ENCODE measurements around the gene CCDC92B.
"Not testable (repeated sequence)": the region's sequence is repeated elsewhere in the genome, so short reads cannot be mapped to it uniquely, and the experiment has no call there.

CCDC92B gene

DNA sequence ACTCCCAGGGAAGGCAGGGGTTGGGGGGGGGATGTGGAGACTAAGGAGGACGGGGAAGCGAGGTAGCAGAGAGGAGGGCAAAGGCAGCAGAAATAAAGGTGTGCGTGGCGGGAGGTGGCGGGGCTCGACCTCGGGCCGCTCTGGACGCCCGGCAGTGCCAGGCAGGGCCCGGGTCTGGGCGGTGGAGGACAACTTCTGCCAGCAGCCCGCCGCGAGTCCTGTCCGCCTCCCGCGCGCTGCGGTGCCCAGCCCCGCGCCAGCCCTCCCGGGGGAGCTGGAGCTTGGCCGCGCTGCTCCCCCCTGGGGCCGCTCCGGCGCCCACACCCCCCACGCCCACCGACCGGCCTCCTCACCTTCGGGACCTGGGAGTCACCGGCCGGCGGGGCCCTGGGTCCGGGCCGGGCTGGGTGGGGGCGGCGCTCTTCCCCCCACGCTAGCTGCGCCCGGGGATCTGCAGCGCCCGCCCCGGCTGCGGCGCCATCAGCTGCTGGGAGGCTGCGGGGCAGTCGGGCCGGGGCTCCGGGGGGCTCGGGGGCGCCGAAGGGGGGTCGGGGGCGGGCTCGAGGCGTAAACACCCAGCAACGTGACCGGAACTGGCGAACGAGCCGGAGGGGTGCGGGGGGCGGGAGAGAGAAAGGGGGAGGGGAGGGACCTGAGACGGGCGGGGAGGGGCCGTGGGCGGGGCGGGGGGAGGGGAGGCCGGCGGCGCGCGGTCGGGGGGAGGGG lies at the start of gene CCDC92B:
Gene CCDC92B, minus strand, starts transcription at position 595 of the 726 bp plus-strand sequence. CDS start 14,507 bp downstream, outside the sequence.
- no peak for DNase-seq (ENCODE audit: low read depth in 2 of 2)

DNA sequence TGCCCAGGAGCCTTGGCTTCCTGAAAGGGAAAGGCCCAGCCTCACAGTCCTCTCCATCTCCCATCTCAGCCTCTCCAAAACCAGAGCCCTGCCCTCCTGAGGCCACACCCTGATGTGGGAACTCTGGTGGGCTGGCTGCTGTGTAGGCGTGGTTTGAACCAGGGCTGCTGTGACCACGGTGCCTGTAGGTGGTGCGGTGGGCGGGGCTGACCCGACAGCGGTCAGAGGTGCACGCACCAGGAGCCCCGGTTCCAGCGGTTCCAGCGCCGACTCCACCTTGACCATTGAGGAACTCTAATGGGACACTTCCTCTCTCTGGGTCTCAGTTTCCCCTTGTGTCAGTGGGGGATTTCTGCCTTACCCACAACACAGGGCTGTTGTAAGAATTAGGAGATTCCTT lies 49.2 kb upstream of the CCDC92B start:
- no peak for DNase-seq (ENCODE audit: low read depth in 2 of 2)

DNA sequence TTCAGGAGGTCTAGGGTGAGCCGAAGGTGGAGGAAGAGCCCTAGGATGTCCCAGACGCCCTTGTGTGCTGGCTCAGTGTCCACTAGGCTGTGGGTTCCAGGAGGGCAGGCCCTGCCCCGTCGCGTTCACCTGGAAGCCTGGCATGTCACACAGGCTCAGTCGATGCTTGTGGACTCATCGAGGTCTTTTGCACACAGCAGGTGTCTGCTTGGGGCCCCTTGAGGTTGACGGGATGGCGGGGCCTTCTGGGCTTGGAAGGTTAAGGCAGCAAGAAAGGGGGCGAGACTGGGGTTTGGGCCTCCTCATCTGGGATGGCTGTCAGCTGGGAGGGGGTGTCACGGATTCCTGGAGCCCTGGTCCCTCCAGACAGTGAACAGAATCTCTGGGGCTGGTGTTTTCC lies 48.7 kb upstream of the CCDC92B start:
- DNase-seq (ENCODE audit: low read depth in 2 of 2): no peak

DNA sequence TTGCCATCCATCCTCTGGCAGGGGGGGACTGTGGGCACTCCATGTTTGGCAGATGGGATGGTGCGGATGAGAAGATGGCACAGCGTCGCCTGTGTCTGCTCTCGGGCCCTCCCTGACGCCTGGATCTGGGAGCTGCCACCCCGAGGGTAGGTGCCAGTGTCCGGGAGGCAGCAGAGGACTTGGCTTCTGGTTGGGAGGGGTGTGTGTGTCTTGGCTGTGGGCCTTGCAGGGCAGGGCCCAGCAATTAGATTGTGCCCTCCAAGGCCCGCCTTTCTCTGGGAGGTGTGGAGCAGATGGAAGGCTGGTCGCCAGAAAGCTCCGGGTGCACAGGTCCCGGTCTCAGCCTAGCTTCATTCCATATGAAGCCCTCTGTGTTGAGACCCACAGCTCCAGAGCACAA lies 48.2 kb upstream of the CCDC92B start:
- DNase-seq (ENCODE audit: low read depth in 2 of 2): no peak

DNA sequence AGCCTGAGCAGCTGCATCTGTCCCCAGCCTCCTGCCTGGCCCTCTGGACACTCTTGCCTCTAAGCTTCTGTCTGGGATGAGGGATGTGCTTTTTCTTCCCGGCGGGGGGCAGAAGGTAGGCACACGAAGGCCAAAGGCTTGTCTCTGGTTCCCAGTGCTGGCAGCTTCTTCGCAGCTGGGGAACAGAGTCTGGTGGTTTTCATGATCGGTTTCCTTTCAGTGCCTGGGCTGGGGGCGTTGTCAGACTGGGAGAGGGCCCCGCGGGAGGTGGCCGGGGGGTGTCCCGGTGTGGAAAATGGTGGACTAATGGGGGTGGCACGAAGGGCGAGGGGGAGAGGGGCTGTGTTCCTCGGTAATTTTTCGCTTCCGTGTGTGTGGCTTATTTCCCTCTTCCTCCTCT lies 47.8 kb upstream of the CCDC92B start:
- no peak for DNase-seq (ENCODE audit: low read depth in 2 of 2)

DNA sequence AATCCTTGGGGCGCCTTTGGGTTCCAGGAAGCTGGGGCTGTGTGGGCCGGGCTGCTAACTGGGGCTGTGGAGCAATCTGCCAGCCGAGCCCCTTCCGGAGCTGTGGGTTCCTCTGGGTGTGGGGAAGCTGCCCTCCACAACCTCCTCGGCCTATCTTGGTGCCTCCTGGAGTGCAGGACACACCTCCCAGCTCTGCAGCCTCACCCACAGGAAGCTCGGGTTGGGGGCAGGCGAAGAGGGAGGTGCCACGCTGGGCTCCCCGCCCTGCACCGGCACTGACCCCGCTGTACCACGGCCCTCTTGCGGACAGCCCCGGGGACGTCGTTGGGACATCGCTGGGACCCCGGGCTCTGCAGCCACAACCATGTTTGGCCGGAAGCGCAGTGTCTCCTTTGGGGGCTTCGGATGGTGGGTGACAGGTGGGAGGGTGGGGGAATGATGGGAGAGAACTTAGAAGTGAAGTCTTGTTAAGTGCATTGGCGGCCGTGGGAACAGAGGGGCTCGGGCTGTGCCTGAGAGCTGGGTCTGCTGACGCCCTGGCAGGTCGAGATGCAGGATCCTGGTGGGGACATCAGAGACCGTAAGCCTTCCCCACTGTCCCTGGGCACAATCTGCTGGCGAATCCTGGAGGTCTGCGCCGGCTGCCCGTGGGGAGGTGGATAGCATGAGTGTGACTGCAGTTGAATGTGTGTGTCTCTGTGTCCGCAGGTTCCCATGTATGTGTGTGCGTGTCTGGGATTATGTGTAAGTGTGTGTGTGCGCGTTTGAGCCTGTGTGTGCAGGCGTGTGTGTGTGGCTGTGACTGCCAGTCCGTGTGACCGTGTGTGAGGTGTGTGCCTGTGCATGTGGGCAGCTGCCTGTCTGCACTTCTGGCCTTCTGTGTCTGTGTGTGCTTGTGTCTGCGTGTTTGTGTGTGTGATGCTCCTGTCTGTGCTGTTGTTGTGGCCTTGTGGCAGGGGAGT lies 47.0 kb upstream of the CCDC92B start, which contains the start of gene RAP1GAP2:
Gene RAP1GAP2, plus strand, starts transcription at position 275 of the 962 bp plus-strand sequence. Its CDS starts 90 bp downstream, at position 365.
- DNase-seq (ENCODE audit: low read depth in 2 of 2): peak in 1 of 2 donors; percentile 46

DNA sequence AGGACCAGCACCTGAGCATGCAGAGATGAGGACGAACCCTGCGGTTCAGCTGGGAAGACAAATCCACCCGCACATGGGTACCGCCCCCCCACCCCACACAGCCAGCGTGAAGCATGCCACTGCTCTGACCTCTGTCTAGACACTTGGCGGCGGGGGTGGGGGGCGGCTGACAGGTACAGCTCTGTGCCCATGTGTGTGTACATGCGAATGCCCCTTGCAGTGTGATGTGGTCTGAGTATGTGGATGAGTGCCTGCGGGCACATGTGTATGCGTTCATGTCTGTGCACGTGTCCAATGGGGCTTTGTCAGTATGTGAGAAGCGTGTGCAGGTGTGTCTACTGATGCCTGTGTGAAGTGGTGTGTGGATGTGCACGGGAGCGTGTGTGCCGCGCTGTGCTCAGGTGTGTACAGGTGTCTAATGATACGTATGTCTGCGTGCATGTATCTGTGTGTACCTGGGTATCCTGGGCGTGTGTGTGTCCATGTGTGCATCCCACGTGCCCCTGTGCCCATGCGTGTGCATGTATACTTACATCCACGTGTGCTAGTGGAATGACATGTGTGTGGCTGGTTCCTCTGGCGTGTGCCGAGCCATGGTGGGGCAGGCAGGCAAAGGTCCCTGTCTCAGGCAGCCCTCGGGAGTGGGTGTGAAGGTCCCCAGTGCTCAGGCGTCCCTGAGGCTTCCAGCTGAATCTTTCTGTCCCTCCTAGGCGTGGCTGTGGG lies 46.1 kb upstream of the CCDC92B start:
- DNase-seq (ENCODE audit: low read depth in 2 of 2): no peak

DNA sequence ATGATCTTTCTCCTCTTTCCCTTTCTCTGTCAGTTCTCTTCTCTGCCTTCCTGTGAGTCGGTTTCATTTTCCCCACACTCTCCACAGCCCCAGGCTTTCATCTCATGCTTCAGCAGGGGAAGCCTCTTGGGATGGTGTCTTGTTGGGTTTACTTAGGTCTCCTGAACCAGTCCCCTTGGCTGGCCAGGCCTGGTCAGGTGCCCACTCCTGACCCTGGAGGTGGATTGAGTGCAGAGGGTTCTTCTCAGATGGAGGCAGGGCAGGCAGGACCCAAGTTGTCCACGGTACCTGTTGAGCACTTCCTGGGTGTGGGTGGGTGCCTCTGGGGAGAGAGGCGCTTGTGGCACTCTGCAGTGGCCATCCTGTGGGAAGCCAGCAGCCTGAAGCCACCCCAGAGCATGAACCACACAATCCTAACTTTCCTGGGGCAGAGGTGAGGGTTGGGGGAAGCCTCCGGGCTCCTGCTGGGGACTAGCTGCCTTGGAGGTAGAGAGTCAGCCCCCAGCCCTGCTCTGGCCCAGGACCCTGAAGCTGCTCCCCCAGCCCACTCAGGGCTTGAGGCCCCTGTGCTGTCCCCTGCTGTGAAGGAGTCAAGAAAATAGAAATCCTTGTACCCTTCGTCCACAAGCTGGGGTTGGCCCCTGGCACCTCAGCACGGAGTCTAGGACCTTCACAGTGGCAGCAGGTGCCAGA lies 44.8 kb upstream of the CCDC92B start:
- DNase-seq (ENCODE audit: low read depth in 2 of 2): no peak

DNA sequence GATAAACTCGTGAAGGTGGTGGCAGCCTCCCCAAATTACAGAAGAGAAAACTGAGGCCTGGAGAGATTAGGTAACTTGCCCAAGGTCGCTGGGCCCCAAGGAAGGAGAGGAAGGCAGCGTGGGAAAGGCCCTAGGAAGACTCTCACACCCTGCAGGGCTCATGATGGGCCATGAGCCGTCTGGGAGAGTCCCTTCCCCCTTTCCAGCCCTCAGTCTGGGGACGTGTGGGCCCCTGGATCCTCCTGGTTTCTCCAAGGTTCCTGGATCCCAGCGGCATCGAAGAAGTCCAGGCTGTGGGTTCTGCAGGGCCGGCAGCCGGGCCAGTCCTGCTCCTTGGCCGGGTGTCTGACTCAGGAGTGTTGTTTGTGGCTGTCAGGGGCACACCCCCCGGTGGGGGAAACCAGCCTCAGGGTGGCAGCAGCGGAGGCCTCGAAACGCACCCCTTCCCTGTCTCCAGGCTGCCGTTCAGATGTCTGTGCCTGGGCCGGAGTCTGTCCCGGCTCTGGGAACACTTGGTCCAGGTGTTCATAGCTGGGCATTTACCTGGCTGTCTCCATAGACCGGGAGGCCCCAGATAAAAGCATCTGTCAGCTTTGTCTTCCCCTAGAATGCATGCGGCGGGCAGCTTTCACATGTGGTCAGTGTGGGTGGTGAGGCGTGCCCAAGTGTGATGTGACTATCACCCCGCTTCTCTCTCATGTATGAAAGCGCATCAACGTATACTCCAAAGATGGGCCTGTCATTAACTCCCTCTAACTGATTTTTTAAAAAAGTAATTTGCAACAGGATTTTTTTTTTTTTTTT lies 43.1 kb upstream of the CCDC92B start:
- peak in 1 of 2 donors; percentile 66 for DNase-seq (ENCODE audit: low read depth in 2 of 2)

DNA sequence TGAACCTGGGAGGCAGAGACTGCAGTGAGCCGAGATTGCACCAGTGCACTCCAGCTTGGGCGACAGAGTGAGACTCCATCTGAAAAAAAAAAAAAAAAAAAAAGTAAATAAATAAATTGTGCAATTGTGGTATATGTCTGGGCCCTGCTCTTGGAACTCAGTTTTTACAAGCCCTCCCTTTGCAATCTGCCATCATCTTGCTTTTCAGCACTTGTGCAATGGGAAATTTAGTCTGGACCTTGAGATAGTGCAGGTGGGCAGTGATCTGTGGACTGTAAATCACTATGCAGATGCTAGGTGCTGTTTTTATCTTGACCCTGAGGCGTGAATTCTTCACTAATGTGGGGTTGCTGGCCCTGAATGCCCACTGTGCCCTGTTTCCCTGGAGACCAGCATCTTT lies 40.2 kb upstream of the CCDC92B start:
- DNase-seq (ENCODE audit: low read depth in 2 of 2): no peak

DNA sequence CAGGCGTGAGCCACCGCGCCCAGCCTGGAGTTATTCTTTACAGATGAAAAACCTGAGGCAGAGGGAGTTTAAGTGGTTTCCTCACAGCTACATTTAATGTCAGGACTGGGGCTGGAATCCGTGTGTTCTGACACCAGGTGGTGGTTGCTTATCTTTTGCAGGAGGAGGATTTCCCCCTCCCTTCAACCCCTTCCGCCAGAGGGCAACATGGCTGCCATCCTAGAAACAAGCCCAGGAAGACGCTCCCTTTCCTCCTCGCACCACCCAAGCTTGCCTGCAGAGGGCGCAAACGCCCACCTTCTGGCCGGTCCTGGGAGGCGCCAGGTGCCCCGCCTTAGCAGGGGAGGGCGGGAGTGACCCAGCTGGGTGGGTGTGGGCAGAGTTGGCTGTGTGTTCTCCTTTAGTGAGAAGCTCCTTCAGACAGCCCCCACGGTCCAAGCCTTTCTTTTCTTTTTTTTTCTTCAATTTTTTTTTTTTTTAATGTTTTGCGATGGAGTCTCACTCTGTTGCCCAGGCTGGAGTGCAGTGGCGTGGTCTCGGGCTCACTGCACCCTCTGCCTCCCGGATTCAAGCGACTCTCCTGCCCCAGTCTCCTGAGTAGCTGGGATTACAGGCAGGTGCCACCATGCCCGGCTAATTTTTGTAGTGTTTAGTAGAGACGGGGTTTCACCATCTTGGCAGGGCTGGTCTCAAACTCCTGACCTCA lies 36.9 kb upstream of the CCDC92B start:
- DNase-seq (ENCODE audit: low read depth in 2 of 2): peak; percentile 72 to 79

DNA sequence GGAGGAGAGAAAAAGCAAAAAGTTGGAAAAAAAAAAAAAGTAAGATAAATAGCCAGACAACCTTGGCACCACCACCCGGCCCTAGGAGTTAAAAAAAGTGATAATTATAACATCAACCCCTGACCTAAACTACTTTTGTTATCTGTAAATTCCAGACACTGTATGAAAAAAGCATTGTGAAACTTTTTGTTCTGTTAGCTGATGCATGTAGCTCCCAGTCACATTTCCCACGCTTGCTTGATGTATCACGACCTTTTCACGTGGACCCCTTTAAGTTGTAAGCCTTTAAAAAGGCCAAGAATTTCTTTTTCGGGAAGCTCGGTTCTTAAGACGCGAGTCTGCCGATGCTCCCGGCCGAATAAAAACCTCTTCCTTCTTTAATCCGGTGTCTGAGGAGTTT lies 35.9 kb upstream of the CCDC92B start:
- DNase-seq (ENCODE audit: low read depth in 2 of 2): not testable (repeated sequence)

DNA sequence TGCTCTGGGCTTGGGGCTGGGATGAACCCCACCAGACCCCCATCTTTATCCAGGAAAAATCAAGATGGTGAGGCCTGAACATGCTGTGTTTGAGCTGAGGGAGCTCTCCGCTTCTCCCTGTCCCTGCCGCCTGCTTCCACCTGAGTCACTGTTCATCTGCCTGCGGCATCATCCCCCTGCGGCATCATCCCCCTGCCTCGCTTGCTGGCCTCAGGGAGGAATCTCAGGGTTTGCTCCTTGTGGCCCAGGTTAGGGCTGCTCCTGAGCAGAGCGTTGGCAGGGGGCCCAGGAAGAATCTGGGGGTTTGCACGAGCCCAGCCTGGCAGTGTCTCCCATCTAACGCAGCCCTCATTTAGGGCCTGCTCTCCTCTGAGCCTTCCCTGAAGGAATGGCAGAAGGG lies 35.4 kb upstream of the CCDC92B start:
- no peak for DNase-seq (ENCODE audit: low read depth in 2 of 2)

DNA sequence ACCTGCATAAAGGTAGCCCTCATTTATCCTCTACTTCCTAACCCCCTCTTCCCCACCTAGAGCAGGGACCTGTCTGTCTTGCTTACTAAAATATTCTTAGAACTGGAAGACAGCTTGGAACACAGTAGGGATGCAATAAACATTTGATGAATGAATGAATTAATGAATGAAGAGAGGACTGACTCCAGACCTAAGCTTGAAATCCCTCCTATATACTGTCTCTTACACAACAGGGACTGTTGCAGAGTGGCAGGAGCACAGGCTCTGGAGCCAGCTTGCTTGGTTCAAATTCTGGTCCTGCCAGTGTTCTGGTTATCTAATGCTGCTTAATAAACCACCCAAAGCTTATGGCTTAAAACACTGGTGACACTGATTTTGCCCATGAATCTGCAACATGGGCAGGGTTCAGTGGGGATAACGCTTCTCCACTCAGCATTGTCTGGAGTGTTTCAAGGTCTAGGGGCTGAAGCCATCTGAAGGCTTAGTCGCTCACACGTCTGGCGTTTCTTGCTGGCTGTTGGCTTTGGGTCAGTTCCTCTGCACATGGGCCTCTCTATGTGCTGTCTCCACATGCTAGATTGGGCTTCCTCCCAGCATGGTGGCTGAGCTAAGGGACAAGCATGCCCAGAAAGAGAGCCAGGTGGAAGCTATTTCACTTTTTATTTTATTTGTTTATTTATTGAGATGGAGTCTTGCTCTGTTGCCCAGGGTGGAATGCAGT lies 34.0 kb upstream of the CCDC92B start:
- DNase-seq (ENCODE audit: low read depth in 2 of 2): no peak

DNA sequence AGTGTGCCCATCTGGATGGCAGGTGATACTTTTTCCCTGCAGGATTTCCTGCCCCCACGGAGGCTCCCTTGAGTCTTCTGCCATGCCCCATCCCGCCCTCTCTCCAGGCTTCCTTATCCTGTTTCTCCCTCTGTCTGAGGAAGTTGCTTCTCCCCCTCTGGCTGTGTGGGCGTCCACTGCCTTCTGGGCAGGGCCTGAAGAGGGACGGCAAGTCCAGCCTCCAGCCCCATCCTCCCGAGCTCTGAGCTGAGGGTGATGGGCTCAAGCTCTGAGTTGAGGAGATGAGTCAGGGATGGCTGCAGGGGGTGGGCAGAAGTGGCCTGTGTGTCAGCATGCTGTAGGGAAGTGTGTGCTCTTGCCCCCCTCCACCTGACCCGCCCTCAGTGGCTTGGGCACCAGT lies 32.6 kb upstream of the CCDC92B start:
- no peak for DNase-seq (ENCODE audit: low read depth in 2 of 2)

DNA sequence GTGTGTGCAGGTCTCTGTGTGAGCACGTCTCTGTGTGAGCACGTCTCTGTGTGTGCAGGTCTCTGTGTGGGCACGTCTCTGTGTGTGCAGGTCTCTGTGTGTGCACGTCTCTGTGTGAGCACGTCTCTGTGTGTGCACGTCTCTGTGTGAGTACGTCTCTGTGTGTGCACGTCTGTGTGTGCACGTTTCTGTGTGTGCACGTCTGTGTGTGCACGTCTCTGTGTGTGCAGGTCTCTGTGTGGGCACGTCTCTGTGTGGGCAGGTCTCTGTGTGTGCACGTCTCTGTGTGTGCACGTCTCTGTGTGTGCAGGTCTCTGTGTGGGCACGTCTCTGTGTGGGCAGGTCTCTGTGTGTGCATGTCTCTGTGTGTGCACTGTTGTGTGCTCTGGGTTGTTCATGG lies 32.1 kb upstream of the CCDC92B start:
- DNase-seq (ENCODE audit: low read depth in 2 of 2): not testable (repeated sequence)

DNA sequence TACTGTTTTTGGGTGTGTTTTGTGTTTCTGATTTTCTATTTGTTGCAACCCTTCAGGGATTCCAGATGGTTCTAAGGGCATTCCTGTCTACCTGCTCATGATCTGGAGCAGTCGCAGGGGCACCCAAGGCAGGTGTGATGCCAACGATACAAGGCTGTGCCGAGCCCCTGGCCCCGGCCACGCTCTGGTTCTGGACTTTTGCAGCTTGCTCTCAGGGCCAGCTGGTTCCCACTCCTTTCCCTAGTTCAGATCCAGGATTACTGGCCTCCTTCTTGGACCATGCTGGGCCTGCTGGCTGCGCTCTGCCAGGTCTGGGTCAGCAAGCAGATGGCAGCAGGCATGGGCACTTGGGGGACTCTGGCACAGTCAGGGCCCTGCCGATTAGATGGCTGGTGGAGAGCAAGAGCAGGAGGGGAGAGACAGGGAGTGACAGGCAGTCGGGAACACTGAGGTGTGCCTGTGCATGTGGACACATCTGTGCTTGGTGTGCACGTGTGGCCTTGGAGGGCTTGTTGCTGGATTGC lies 31.5 kb upstream of the CCDC92B start:
- DNase-seq (ENCODE audit: low read depth in 2 of 2): no peak

DNA sequence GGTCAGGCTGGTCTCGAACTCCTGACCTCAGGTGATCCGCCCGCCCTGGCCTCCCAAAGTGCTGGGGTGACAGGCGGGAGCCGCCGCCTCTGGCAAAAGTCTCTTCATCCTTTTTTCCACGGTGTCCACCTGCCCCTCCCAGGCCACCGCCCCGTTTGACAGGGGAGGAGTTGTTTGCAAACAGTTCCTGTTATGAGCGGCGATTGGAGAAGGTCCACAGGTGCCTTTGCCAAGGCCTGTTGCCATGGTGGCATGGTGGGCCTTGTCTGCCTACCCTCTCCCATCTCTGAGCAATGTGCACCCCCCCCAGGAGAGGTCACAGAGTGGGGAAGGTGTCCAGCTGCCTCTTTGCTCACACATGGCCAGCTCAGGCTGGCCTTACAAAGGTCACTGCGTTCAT lies 30.8 kb upstream of the CCDC92B start:
- DNase-seq (ENCODE audit: low read depth in 2 of 2): no peak

DNA sequence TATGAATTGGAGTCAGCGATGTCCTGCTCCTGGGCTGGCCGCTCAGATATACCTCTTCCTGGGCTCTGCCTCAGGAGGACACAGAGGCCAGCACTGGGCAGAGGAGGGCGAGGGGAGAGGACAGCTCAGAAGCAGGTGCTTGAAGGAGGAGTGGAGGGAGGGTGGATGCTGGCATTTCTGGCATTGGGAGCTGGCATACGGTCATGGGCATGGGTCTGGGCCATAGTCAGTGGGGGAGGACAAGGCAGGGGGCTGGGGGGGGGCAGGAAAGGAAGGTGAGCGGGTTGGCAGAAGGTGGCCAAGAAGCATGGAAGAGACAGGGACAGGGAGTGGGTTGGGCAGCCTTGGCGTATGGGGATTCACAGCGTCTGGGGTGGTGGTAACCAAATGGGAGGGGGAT lies 30.1 kb upstream of the CCDC92B start:
- no peak for DNase-seq (ENCODE audit: low read depth in 2 of 2)
